HEK293 (cell line): Measurements from ENCODE around the gene REM2.

ENCODE experiments used
- CTCF ChIA-PET: fragments of 350-600 bp; formaldehyde crosslinking; extraction: SDS; loops from one replicate; lab custom pipeline; 2021; ENCODE audit warnings: antibody characterized with exemption; lab: Yijun Ruan, JAX
- POLR2A ChIA-PET: fragments of 300-600 bp; formaldehyde crosslinking; extraction: SDS; loops from one replicate; lab custom pipeline; 2020; ENCODE audit warnings: antibody characterized with exemption, inconsistent platforms; lab: Yijun Ruan, JAX
- H3K27ac ChIP-seq: fragments of 200-500 bp; sonication (Bioruptor generic); 2 replicates; pipeline ENCODE4 v1.5.1; 2014; ENCODE audit warnings: low read depth, low read length, control low read depth, inconsistent platforms; ENCODE audit errors: extremely low read depth
- H3K36me3 ChIP-seq, 2 experiments: fragments of 200-500 bp in 1 of 2; sonication (Bioruptor generic) in 1 of 2; 1 replicate in 1 of 2; 2 replicates in 1 of 2; pipeline ENCODE4 v1.5.1; 2014 to 2017; ENCODE audit warnings: inconsistent platforms in 2 of 2, low read length in 2 of 2; ENCODE audit not compliant: control insufficient read depth in 2 of 2, insufficient read depth in 1 of 2
- H3K4me1 ChIP-seq: fragments of 200-500 bp; sonication (Bioruptor generic); 2 replicates; pipeline ENCODE4 v1.5.1; 2014; ENCODE audit warnings: mild to moderate bottlenecking, low read length, inconsistent platforms; ENCODE audit not compliant: control insufficient read depth, insufficient read depth
- H3K4me3 ChIP-seq: 2 replicates; pipeline ENCODE4 v1.5.1; 2011; ENCODE audit warnings: low read depth, mild to moderate bottlenecking, control low read depth, low read length, moderate library complexity
- H3K9me3 ChIP-seq: fragments of 200-500 bp; sonication (Bioruptor generic); 2 replicates; pipeline ENCODE4 v1.5.1; 2014; ENCODE audit warnings: low read depth, low read length, inconsistent platforms; ENCODE audit not compliant: control insufficient read depth, insufficient read depth
- GFI1B ChIP-seq: fragments of 450-650 bp; formaldehyde crosslinking; IDR thresholded peaks from 2 replicates; pipeline ENCODE4 v1.5.1; 2016; ENCODE audit warnings: missing biosample characterization, missing genetic modification characterization
- GLIS1 ChIP-seq: fragments of 450-650 bp; formaldehyde crosslinking; IDR thresholded peaks from 2 replicates; pipeline ENCODE4 v1.5.1; 2016; ENCODE audit warnings: missing biosample characterization, missing genetic modification characterization
- KLF1 ChIP-seq: fragments of 450-650 bp; formaldehyde crosslinking; IDR thresholded peaks from 2 replicates; pipeline ENCODE4 v1.5.1; 2016; ENCODE audit warnings: missing biosample characterization, missing genetic modification characterization
- OVOL3 ChIP-seq: fragments of 450-650 bp; formaldehyde crosslinking; IDR thresholded peaks from 2 replicates; pipeline ENCODE4 v1.5.1; 2016; ENCODE audit warnings: missing biosample characterization, missing genetic modification characterization
- ZBTB21 ChIP-seq: fragments of 450-650 bp; formaldehyde crosslinking; IDR thresholded peaks from 2 replicates; pipeline ENCODE4 v1.5.1; 2017; ENCODE audit warnings: missing biosample characterization, missing genetic modification characterization
- ZBTB48 ChIP-seq: fragments of 450-650 bp; formaldehyde crosslinking; IDR thresholded peaks from 2 replicates; pipeline ENCODE4 v1.5.1; 2016; ENCODE audit warnings: missing biosample characterization, missing genetic modification characterization
- ZIC2 ChIP-seq: fragments of 450-650 bp; formaldehyde crosslinking; IDR thresholded peaks from 2 replicates; pipeline ENCODE4 v1.5.1; 2016; ENCODE audit warnings: missing biosample characterization, missing genetic modification characterization
- ZNF10 ChIP-seq: fragments of 450-650 bp; formaldehyde crosslinking; IDR thresholded peaks from 2 replicates; pipeline ENCODE4 v1.5.1; 2017; ENCODE audit warnings: missing biosample characterization, missing genetic modification characterization
- ZNF624 ChIP-seq: fragments of 450-650 bp; formaldehyde crosslinking; IDR thresholded peaks from 2 replicates; pipeline ENCODE4 v1.5.1; 2017; ENCODE audit warnings: missing biosample characterization, missing genetic modification characterization
- ZSCAN23 ChIP-seq: fragments of 450-650 bp; formaldehyde crosslinking; IDR thresholded peaks from 2 replicates; pipeline ENCODE4 v1.5.1; 2016; ENCODE audit warnings: missing biosample characterization, missing genetic modification characterization
- TF ChIP-seq, protein P1 (sequence below): fragments of 450-650 bp; formaldehyde crosslinking; IDR thresholded peaks from 2 replicates; pipeline ENCODE4 v1.5.1; 2016; ENCODE audit warnings: missing biosample characterization, missing genetic modification characterization, borderline replicate concordance
- TF ChIP-seq, protein P2 (sequence below): fragments of 450-650 bp; formaldehyde crosslinking; IDR thresholded peaks from 2 replicates; pipeline ENCODE4 v1.5.1; 2016; ENCODE audit warnings: missing biosample characterization, missing genetic modification characterization
- TF ChIP-seq, protein P3 (sequence below): fragments of 450-650 bp; formaldehyde crosslinking; IDR thresholded peaks from 2 replicates; pipeline ENCODE4 v1.5.1; 2016; ENCODE audit warnings: missing biosample characterization, missing genetic modification characterization
- TF ChIP-seq, protein P4 (sequence below): fragments of 450-650 bp; formaldehyde crosslinking; IDR thresholded peaks from 2 replicates; pipeline ENCODE4 v1.5.1; 2017; ENCODE audit warnings: missing biosample characterization, missing genetic modification characterization
- TF ChIP-seq, protein P5 (sequence below): fragments of 450-650 bp; formaldehyde crosslinking; IDR thresholded peaks from 2 replicates; pipeline ENCODE4 v1.5.1; 2016; ENCODE audit warnings: missing biosample characterization, missing genetic modification characterization

Gene REM2

DNA sequence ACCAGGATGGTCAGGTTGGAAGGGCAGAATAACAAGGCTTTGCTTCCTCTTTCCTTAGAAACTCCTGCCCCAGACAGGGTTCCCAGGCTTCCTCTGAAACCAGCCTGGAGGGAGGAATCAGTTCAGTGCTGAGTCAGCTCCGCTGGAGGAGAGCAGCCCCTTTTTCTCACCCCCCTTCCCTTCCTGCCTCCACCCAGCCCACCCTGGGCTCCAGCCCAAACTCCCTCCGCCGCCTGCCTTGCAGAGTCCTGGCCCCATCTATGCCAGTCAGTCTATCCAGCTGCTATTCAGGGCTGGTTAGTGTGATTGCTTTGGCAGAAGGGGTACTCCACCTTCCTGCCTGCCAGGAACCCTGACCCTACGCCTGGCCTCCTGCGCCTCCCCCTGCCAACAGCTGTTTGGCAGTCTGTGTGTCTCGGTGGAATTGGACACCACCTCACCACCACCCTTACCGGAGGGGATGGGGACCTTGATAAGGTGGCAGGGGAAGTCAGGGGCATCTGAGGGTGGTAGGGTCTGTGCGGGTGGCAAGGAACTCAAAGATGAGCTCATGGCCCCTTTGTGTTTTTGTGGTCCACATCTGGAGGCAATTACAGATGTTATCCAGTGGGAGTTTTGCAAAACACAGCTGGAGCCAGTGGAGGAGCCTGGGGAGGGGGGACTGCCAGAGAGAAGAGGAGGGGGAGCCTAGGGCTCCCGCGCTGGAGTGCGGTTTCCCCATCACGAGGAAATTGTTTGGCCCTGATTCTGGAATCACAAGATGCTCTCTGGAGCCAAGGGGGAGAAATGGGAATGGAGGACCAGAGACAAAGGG, 34.5 kb upstream of the REM2 start (continued):
- TF ChIP-seq, protein P1, sequence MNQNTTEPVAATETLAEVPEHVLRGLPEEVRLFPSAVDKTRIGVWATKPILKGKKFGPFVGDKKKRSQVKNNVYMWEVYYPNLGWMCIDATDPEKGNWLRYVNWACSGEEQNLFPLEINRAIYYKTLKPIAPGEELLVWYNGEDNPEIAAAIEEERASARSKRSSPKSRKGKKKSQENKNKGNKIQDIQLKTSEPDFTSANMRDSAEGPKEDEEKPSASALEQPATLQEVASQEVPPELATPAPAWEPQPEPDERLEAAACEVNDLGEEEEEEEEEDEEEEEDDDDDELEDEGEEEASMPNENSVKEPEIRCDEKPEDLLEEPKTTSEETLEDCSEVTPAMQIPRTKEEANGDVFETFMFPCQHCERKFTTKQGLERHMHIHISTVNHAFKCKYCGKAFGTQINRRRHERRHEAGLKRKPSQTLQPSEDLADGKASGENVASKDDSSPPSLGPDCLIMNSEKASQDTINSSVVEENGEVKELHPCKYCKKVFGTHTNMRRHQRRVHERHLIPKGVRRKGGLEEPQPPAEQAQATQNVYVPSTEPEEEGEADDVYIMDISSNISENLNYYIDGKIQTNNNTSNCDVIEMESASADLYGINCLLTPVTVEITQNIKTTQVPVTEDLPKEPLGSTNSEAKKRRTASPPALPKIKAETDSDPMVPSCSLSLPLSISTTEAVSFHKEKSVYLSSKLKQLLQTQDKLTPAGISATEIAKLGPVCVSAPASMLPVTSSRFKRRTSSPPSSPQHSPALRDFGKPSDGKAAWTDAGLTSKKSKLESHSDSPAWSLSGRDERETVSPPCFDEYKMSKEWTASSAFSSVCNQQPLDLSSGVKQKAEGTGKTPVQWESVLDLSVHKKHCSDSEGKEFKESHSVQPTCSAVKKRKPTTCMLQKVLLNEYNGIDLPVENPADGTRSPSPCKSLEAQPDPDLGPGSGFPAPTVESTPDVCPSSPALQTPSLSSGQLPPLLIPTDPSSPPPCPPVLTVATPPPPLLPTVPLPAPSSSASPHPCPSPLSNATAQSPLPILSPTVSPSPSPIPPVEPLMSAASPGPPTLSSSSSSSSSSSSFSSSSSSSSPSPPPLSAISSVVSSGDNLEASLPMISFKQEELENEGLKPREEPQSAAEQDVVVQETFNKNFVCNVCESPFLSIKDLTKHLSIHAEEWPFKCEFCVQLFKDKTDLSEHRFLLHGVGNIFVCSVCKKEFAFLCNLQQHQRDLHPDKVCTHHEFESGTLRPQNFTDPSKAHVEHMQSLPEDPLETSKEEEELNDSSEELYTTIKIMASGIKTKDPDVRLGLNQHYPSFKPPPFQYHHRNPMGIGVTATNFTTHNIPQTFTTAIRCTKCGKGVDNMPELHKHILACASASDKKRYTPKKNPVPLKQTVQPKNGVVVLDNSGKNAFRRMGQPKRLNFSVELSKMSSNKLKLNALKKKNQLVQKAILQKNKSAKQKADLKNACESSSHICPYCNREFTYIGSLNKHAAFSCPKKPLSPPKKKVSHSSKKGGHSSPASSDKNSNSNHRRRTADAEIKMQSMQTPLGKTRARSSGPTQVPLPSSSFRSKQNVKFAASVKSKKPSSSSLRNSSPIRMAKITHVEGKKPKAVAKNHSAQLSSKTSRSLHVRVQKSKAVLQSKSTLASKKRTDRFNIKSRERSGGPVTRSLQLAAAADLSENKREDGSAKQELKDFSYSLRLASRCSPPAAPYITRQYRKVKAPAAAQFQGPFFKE: no peak

DNA sequence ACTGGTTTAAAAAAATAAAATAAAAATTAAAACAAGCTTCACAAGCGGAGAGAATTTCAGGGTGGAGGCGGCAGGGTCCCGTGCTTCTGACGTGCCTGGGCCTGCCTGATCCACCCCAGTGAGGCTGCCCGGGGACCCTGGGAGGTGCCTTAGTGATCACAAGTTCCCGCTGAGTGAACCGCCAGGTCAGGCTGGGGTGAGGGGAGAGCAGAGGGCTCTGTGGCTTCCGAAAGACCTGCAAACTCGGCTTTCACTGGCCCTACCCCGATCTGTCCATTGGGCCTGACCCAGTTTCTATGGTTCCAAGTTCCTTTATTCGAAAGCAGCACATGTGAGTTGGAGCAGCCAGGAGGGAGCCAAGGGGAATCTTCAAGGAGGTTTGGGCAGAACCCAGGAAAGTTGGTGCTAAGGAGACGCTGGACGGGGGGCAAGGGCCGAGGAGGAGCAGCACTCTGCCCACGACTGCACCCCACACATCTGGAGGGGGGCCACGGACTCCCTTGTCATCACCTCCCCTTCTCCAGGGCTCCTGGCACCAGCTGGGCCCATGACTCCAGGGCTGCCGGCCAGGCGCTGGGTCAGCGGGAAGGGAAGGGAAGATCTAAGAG, 33.7 kb upstream of the REM2 start:
- no peak overlapping the region for H3K27ac ChIP-seq
- no peaks in the 10 kb centered on the region for H3K9me3 ChIP-seq
- TF ChIP-seq ZBTB21 (tag by site-specific recombination): no peak
- TF ChIP-seq, protein P2, sequence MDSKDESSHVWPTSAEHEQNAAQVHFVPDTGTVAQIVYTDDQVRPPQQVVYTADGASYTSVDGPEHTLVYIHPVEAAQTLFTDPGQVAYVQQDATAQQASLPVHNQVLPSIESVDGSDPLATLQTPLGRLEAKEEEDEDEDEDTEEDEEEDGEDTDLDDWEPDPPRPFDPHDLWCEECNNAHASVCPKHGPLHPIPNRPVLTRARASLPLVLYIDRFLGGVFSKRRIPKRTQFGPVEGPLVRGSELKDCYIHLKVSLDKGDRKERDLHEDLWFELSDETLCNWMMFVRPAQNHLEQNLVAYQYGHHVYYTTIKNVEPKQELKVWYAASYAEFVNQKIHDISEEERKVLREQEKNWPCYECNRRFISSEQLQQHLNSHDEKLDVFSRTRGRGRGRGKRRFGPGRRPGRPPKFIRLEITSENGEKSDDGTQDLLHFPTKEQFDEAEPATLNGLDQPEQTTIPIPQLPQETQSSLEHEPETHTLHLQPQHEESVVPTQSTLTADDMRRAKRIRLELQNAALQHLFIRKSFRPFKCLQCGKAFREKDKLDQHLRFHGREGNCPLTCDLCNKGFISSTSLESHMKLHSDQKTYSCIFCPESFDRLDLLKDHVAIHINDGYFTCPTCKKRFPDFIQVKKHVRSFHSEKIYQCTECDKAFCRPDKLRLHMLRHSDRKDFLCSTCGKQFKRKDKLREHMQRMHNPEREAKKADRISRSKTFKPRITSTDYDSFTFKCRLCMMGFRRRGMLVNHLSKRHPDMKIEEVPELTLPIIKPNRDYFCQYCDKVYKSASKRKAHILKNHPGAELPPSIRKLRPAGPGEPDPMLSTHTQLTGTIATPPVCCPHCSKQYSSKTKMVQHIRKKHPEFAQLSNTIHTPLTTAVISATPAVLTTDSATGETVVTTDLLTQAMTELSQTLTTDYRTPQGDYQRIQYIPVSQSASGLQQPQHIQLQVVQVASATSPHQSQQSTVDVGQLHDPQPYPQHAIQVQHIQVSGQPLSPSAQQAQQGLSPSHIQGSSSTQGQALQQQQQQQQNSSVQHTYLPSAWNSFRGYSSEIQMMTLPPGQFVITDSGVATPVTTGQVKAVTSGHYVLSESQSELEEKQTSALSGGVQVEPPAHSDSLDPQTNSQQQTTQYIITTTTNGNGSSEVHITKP: 0 out of 2 replicates have a peak, but pooled peaks have one; percentile 30
- TF ChIP-seq ZNF10: no peak
- TF ChIP-seq ZBTB48 (tag by site-specific recombination): peak; percentile 58
- TF ChIP-seq ZIC2 (tag by site-specific recombination): peak; percentile 70
- peak; percentile 96 for TF ChIP-seq GLIS1 (tag by site-specific recombination)
- ChIA-PET CTCF (interaction anchor here (1.0 to 9.7 kb wide), 5 partner anchors 26 to 294 kb away, joined by 3 to 115 read pairs (median 7); no protein-coding TSS in a partner anchor), POLR2A (no interaction called here)
- no peaks in the 10 kb centered on the region for H3K36me3 ChIP-seq
- H3K4me3 ChIP-seq: no peak overlapping the region
- H3K4me1 ChIP-seq: no peaks in the 10 kb centered on the region

DNA sequence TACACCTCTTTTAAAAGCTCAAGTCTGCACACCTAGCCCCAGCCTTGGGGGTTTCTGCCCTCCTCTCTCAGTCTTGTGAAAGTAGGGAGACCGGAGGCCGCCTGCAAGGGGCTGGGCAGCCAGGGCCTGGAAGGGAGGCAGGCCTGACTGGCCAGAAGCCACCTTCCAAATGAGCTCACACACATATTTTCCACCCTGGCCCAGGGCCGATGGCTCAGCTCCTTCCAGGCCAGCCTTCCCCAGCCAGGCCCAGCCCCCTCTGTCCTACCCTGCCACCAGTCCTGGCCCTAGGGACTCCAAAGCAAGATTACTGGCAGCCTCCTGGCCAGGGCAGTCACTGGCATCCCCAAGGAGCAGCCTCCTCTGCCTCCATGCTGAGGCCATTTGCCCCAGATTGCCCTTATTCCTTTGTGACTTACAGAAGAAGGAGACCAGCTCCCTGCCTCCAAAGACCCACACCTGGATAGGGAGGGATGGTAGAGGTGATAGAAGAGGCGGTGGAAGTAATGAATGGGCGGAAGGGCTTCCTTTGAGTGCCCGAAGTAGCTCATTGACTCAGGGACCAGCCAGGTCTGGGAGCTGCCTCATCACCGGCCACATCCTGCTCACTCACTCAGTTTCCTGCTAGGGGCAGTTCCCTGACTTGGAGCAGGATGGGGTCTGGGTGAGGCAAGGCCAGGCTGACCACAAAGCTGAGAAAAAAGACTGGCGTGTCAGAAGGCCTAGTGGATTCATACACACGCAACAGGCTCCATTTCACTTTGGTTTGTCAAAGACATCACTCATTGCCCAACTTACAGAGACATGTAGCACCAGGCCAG, 31.9 kb upstream of the REM2 start:
- Histone ChIP-seq H3K9me3 (no peaks in the 10 kb centered on the region), H3K4me3 (no peak overlapping the region), H3K4me1 (no peaks in the 10 kb centered on the region), H3K36me3 (no peaks in the 10 kb centered on the region), H3K27ac (no peak overlapping the region)
- ChIA-PET CTCF (interaction anchor here (0.6 to 9.7 kb wide), 13 partner anchors 12 to 379 kb away, joined by 3 to 115 read pairs (median 7); partner anchors contain the start of genes MRPL52 and SLC7A7), POLR2A (interaction anchor here (0.7 to 1.4 kb wide), 3 partner anchors 10 to 26 kb away, joined by 3 to 5 read pairs (median 3); no protein-coding TSS in a partner anchor)
- TF ChIP-seq, protein P3, sequence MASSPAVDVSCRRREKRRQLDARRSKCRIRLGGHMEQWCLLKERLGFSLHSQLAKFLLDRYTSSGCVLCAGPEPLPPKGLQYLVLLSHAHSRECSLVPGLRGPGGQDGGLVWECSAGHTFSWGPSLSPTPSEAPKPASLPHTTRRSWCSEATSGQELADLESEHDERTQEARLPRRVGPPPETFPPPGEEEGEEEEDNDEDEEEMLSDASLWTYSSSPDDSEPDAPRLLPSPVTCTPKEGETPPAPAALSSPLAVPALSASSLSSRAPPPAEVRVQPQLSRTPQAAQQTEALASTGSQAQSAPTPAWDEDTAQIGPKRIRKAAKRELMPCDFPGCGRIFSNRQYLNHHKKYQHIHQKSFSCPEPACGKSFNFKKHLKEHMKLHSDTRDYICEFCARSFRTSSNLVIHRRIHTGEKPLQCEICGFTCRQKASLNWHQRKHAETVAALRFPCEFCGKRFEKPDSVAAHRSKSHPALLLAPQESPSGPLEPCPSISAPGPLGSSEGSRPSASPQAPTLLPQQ (tag by site-specific recombination): no peak
- TF ChIP-seq ZSCAN23 (tag by site-specific recombination) (no peak), KLF1 (tag by site-specific recombination) (no peak), ZNF624 (no peak), GFI1B (no peak), OVOL3 (tag by site-specific recombination) (no peak)
- TF ChIP-seq, protein P4, sequence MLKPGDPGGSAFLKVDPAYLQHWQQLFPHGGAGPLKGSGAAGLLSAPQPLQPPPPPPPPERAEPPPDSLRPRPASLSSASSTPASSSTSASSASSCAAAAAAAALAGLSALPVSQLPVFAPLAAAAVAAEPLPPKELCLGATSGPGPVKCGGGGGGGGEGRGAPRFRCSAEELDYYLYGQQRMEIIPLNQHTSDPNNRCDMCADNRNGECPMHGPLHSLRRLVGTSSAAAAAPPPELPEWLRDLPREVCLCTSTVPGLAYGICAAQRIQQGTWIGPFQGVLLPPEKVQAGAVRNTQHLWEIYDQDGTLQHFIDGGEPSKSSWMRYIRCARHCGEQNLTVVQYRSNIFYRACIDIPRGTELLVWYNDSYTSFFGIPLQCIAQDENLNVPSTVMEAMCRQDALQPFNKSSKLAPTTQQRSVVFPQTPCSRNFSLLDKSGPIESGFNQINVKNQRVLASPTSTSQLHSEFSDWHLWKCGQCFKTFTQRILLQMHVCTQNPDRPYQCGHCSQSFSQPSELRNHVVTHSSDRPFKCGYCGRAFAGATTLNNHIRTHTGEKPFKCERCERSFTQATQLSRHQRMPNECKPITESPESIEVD (tag by site-specific recombination): no peak
- TF ChIP-seq, protein P5, sequence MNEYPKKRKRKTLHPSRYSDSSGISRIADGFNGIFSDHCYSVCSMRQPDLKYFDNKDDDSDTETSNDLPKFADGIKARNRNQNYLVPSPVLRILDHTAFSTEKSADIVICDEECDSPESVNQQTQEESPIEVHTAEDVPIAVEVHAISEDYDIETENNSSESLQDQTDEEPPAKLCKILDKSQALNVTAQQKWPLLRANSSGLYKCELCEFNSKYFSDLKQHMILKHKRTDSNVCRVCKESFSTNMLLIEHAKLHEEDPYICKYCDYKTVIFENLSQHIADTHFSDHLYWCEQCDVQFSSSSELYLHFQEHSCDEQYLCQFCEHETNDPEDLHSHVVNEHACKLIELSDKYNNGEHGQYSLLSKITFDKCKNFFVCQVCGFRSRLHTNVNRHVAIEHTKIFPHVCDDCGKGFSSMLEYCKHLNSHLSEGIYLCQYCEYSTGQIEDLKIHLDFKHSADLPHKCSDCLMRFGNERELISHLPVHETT (tag by site-specific recombination): no peak
